ENCODE results near the gene ZNF598.

DNA sequence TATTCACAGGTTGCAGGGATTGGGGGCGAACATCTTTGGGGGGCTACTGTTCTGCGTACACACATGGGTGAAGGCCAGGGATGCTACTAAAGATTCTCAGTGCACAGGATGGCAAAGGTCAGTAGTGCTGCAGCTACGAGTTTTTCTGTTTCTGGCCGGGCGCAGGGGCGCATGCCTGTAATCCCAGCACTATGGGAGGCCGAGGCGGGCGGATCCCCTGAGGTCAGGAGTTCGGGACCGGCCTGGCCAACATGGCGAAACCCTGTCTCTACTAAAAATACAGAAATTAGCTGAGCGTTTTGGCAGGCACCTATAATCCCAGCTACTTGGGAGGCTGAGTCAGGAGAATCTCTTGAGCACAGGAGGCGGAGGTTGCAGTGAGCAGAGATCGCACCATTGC lies 3.9 kb upstream of the ZNF598 start:
- no peak for TF ChIP-seq POLR2A (IDR thresholded peaks at IDR 0.05)
- TF ChIP-seq, protein P1, sequence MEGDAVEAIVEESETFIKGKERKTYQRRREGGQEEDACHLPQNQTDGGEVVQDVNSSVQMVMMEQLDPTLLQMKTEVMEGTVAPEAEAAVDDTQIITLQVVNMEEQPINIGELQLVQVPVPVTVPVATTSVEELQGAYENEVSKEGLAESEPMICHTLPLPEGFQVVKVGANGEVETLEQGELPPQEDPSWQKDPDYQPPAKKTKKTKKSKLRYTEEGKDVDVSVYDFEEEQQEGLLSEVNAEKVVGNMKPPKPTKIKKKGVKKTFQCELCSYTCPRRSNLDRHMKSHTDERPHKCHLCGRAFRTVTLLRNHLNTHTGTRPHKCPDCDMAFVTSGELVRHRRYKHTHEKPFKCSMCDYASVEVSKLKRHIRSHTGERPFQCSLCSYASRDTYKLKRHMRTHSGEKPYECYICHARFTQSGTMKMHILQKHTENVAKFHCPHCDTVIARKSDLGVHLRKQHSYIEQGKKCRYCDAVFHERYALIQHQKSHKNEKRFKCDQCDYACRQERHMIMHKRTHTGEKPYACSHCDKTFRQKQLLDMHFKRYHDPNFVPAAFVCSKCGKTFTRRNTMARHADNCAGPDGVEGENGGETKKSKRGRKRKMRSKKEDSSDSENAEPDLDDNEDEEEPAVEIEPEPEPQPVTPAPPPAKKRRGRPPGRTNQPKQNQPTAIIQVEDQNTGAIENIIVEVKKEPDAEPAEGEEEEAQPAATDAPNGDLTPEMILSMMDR (IDR thresholded peaks at IDR 0.05): no peak

Measured in breast epithelium (tissue), 3 donors.